EL (cell line): ENCODE results near the gene METTL8.
"Not testable (repeated sequence)": the region's sequence is repeated elsewhere in the genome, so short reads cannot be mapped to it uniquely, and the experiment has no call there.

Source experiments
- DNase-seq: peaks from one replicate; pipeline ENCODE4 v3.0.0-alpha.2; 2016

Gene METTL8

GRCh38 chr2:171345971-171346722 is 87.6 kb downstream of the METTL8 start:
- DNase-seq = no peak

GRCh38 chr2:171344182-171344581 is 89.6 kb downstream of the METTL8 start:
- no peak for DNase-seq

GRCh38 chr2:171342067-171342413 is 91.8 kb downstream of the METTL8 start:
- DNase-seq = no peak

- no peak for DNase-seq
Observed at GRCh38 chr2:171341394-171342066, 92.3 kb downstream of the METTL8 start.

- no peak for DNase-seq
Observed at GRCh38 chr2:171334946-171335345, 98.8 kb downstream of the METTL8 start.

- DNase-seq = no peak
Observed at GRCh38 chr2:171334171-171334570, 99.6 kb downstream of the METTL8 start.

- DNase-seq = no peak
Observed at GRCh38 chr2:171330155-171330956, 103.4 kb downstream of the METTL8 start.

- no peak for DNase-seq
Observed at GRCh38 chr2:171327043-171327496, 106.7 kb downstream of the METTL8 start.

GRCh38 chr2:171325886-171326585 is 107.8 kb downstream of the METTL8 start:
- DNase-seq = no peak

GRCh38 chr2:171323971-171324528 is 109.7 kb downstream of the METTL8 start:
- no peak for DNase-seq

GRCh38 chr2:171322928-171323327 is 110.9 kb downstream of the METTL8 start:
- DNase-seq = no peak

GRCh38 chr2:171320731-171321130 is 113.1 kb downstream of the METTL8 start:
- DNase-seq = no peak

- no peak for DNase-seq
Observed at GRCh38 chr2:171320208-171320621, 113.6 kb downstream of the METTL8 start.

GRCh38 chr2:171319164-171319810 is 114.5 kb downstream of the METTL8 start:
- DNase-seq = peak; percentile 34

GRCh38 chr2:171318463-171318934 is 115.3 kb downstream of the METTL8 start:
- no peak for DNase-seq

GRCh38 chr2:171317492-171318125 is 116.2 kb downstream of the METTL8 start:
- DNase-seq = no peak

GRCh38 chr2:171316755-171317337 is 116.9 kb downstream of the METTL8 start:
- no peak for DNase-seq

- DNase-seq = no peak
Observed at GRCh38 chr2:171316220-171316619, 117.6 kb downstream of the METTL8 start.

GRCh38 chr2:171315781-171316180 is 118.0 kb downstream of the METTL8 start:
- DNase-seq = no peak

GRCh38 chr2:171312182-171312581 is 121.6 kb downstream of the METTL8 start:
- DNase-seq = not testable (repeated sequence)

GRCh38 chr2:171311589-171311988 is 122.2 kb downstream of the METTL8 start:
- not testable (repeated sequence) for DNase-seq
